HepG2 (cell line): ENCODE data around the gene SUCLG2. TPM values are rescaled to one million over a fixed set of nuclear protein-coding genes. Genes with fewer than 3 reads are reported as not detected.

Experiments
- ATAC-seq: fragments of 200-7000 bp; cut with Tn5 transposase; 3 replicates; pipeline ENCODE4 v1.9.1; 2020; ENCODE audit warnings: mild to moderate bottlenecking, moderate library complexity
- BruUV-seq: library from RNA; stranded (reverse); fragments of 400-500 nt; replicated peaks from 2 replicates; lab custom pipeline; 2021; lab: Mats Ljungman, UMichigan
- CTCF ChIA-PET: fragments of 300-600 bp; formaldehyde crosslinking; extraction: SDS; loops from one replicate; lab custom pipeline; 2021; ENCODE audit warnings: low total read pairs, inconsistent platforms, low intra/inter-chr PET ratio; lab: Yijun Ruan, JAX
- POLR2A ChIA-PET: fragments of 350-600 bp; sonication (Branson Sonifier 250); formaldehyde crosslinking; loops from one replicate; lab custom pipeline; 2020; ENCODE audit warnings: antibody characterized with exemption, inconsistent platforms; lab: Yijun Ruan, JAX
- DNase-seq: peaks from one replicate; pipeline ENCODE4 v3.0.0-alpha.2; 2015; ENCODE audit warnings: low spot score
- FAIRE-seq: peaks from 3 replicates; lab custom pipeline; 2011; peaks lifted over from hg19 to GRCh38; lab: Jason Lieb, UNC
- H2AFZ ChIP-seq: one replicate; pipeline ENCODE4 v1.6.1; 2011; ENCODE audit warnings: low read length, inconsistent platforms
- H3K27ac ChIP-seq: fragments of 300-600 bp; 3 replicates; pipeline ENCODE4 v1.8.0; 2011; ENCODE audit warnings: mixed run types, mild to moderate bottlenecking, mixed read lengths, low read length, inconsistent platforms; ENCODE audit not compliant: insufficient read depth; ENCODE audit errors: extremely low read length
- H3K27me3 ChIP-seq, 2 experiments: fragments of 200-600 bp in 1 of 2; 2 replicates in 1 of 2; 3 replicates in 1 of 2; pipeline versions ENCODE4 v1.6.0 to v1.8.0; 2011; ENCODE audit warnings: low read length in 2 of 2, mild to moderate bottlenecking in 2 of 2, moderate library complexity in 2 of 2, inconsistent platforms in 1 of 2; ENCODE audit not compliant: insufficient read depth in 2 of 2, control insufficient read depth in 1 of 2
- H3K36me3 ChIP-seq, 2 experiments: fragments of 200-600 bp in 1 of 2; replicated peaks in 1 of 2; 2 replicates in 1 of 2; 3 replicates in 1 of 2; pipeline versions ENCODE4 v1.5.1 to v1.8.0; 2011; ENCODE audit warnings: low read length in 2 of 2, inconsistent platforms in 1 of 2; ENCODE audit not compliant: insufficient read depth in 2 of 2, control insufficient read depth in 1 of 2
- H3K4me1 ChIP-seq: 2 replicates; pipeline ENCODE4 v1.5.1; 2012; ENCODE audit warnings: low read length, inconsistent platforms; ENCODE audit not compliant: insufficient read depth
- H3K4me2 ChIP-seq: 2 replicates; pipeline ENCODE4 v1.6.0; 2011; ENCODE audit warnings: low read depth, low read length, inconsistent platforms
- H3K4me3 ChIP-seq, 3 experiments: fragments of 200-600 bp in 1 of 3; sonication (generic), shearing (Covaris generic) in 1 of 3; replicated peaks in 1 of 3; 2 replicates each; pipeline ENCODE4 v1.5.1; 2011 to 2016; ENCODE audit warnings: low read length in 3 of 3, inconsistent platforms in 2 of 3, low read depth in 2 of 3, mild to moderate bottlenecking in 2 of 3, control low read depth in 1 of 3, mixed read lengths in 1 of 3; ENCODE audit not compliant: insufficient read depth in 1 of 3
- H3K79me2 ChIP-seq: one replicate; pipeline ENCODE4 v1.6.1; 2011; ENCODE audit warnings: low read length, inconsistent platforms; ENCODE audit not compliant: insufficient read depth
- H3K9ac ChIP-seq: 2 replicates; pipeline ENCODE4 v1.6.0; 2011; ENCODE audit warnings: mild to moderate bottlenecking, low read depth, low read length, inconsistent platforms; ENCODE audit not compliant: insufficient read depth
- H3K9me3 ChIP-seq: 2 replicates; pipeline ENCODE4 v1.5.1; 2012; ENCODE audit warnings: mild to moderate bottlenecking, low read length
- H4K20me1 ChIP-seq: 2 replicates; pipeline ENCODE4 v1.6.0; 2011; ENCODE audit warnings: inconsistent platforms, mild to moderate bottlenecking, low read length, moderate library complexity; ENCODE audit not compliant: insufficient read depth
- BRCA1 ChIP-seq: sonication (generic); formaldehyde crosslinking; IDR thresholded peaks from 2 replicates; pipeline ENCODE4 v1.4.0; 2020; ENCODE audit warnings: missing genetic modification reagents
- GRHL1 ChIP-seq: sonication (generic); formaldehyde crosslinking; conservative IDR thresholded peaks from 2 replicates; pipeline ENCODE4 v1.8.0; 2022; ENCODE audit warnings: missing genetic modification reagents
- HOMEZ ChIP-seq: IDR thresholded peaks from 2 replicates; pipeline ENCODE4 v1.6.1; 2016; ENCODE audit warnings: low read depth
- JDP2 ChIP-seq: sonication (generic); formaldehyde crosslinking; IDR thresholded peaks from 2 replicates; pipeline ENCODE4 v1.8.1; 2022; ENCODE audit warnings: missing genetic modification reagents, borderline replicate concordance
- NCOA2 ChIP-seq: sonication (generic); formaldehyde crosslinking; IDR thresholded peaks from 2 replicates; pipeline ENCODE4 v1.8.0; 2022; ENCODE audit warnings: inconsistent platforms
- SP1 ChIP-seq, 2 experiments: fragments of 450-650 bp in 1 of 2; sonication (generic) in 1 of 2; formaldehyde crosslinking in 1 of 2; IDR thresholded peaks; 2 replicates each; pipeline versions ENCODE4 v1.4.0 to v1.6.1; 2016 to 2020; ENCODE audit warnings: missing genetic modification reagents in 1 of 2
- ZBTB46 ChIP-seq: sonication (generic); formaldehyde crosslinking; IDR thresholded peaks from 2 replicates; pipeline ENCODE4 v1.4.0; 2020; ENCODE audit warnings: mild to moderate bottlenecking, missing genetic modification reagents, borderline replicate concordance
- ZNF224 ChIP-seq: sonication (generic); formaldehyde crosslinking; IDR thresholded peaks from 2 replicates; pipeline ENCODE4 v1.5.0; 2020; ENCODE audit warnings: mild to moderate bottlenecking, missing genetic modification reagents
- ZNF530 ChIP-seq: sonication (generic); formaldehyde crosslinking; IDR thresholded peaks from 2 replicates; pipeline ENCODE4 v1.5.0; 2020; ENCODE audit warnings: low read depth, mild to moderate bottlenecking, missing genetic modification reagents
- ZNF775 ChIP-seq: sonication (generic); formaldehyde crosslinking; IDR thresholded peaks from 2 replicates; pipeline ENCODE4 v1.4.0; 2020; ENCODE audit warnings: missing genetic modification reagents, mild to moderate bottlenecking, moderate library complexity, borderline replicate concordance
- WGBS: methylation state at CpG from one replicate; pipeline ENCODE4 v1.1.6; 2017; ENCODE audit warnings: low lambda C conversion rate; 5-methylcytosine and 5-hydroxymethylcytosine counted together
- in situ Hi-C: cut with HindIII; loops from 2 replicates; pipeline ENCODE4 v1.10.0; 2017; ENCODE audit warnings: low pct_unique_long_range_greater_than_20kb; ENCODE audit not compliant: extremely low pct_ligation_motif_present
- intact Hi-C: fragments of 100-400 bp; cut with micrococcal nuclease; formaldehyde crosslinking; loops from one replicate; pipeline ENCODE4 v1.10.0; 2022; ENCODE audit not compliant: unreplicated experiment
- polyA plus RNA-seq, 8 experiments: library from polyadenylated mRNA; depleted of rRNA in 3 of 8; stranded (reverse) in 7 of 8; unstranded in 1 of 8; fragments of >200 nt; fragmentation: Illumina TruSeq in 4 of 8; extraction: Trizol in 4 of 8; gene quantifications; 2 replicates each; pipeline versions ENCODE4 v1.2.1 to v1.2.3, GENCODE V29; 2011 to 2016; ENCODE audit warnings: low read depth in 4 of 8, missing spikeins in 1 of 8, mixed read lengths in 1 of 8; ENCODE audit not compliant: insufficient read depth in 1 of 8
- total RNA-seq, 5 experiments: library from RNA; depleted of rRNA; stranded (reverse); fragments of >200 nt; fragmentation: Illumina TruSeq; extraction: Trizol; gene quantifications; 2 replicates each; pipeline ENCODE4 v1.2.3, GENCODE V29; 2016; ENCODE audit warnings: low read depth in 1 of 5

SUCLG2 gene
- total and polyA plus RNA-seq, 2 of the 13 experiments (the other 11 are each of a cell fraction or from before 2014, with no cell fraction given): 21.4 to 64.9 TPM

- Histone ChIP-seq H3K9me3 (no peaks in the 10 kb centered on the region), H3K9ac (no peak overlapping the region), H3K79me2 (no peaks in the 10 kb centered on the region), H3K4me2 (no peak overlapping the region), H3K27ac (no peak overlapping the region), H4K20me1 (no peaks in the 10 kb centered on the region), H3K4me1 (peaks cover 35% of the 10 kb centered on the region), H3K36me3 (no peaks in the 10 kb centered on the region), H3K27me3 (no peaks in the 10 kb centered on the region), H3K4me3 (no peak overlapping the region), H2AFZ (no peak overlapping the region)
- intact Hi-C loops (no loop called here), in situ Hi-C loops (no loop called here)
- ChIA-PET POLR2A (no interaction called here), CTCF (no interaction called here)
- DNase-seq (peak; percentile 42), FAIRE-seq (no peak), ATAC-seq (peak; percentile 30; the same call in 2 of the 3 replicates)
- BruUV-seq: no TSS peak
- 64% methylated on average over 1 of the region's 2 CpGs for WGBS
- no peak for TF ChIP-seq NCOA2 (CRISPR knock-in tag)
- no peak for TF ChIP-seq JDP2 (CRISPR knock-in tag)
- no peak for TF ChIP-seq GRHL1 (CRISPR knock-in tag)
- TF ChIP-seq ZNF224 (CRISPR knock-in tag): no peak
- no peak for TF ChIP-seq SP1 (IDR thresholded peaks at IDR 0.05)
- TF ChIP-seq SP1 (CRISPR knock-in tag; IDR thresholded peaks at IDR 0.05): no peak
- no peak for TF ChIP-seq ZBTB46 (CRISPR knock-in tag)
- TF ChIP-seq ZNF775 (CRISPR knock-in tag): no peak
- no peak for TF ChIP-seq HOMEZ
- no peak for TF ChIP-seq BRCA1 (CRISPR knock-in tag)
- TF ChIP-seq ZNF530 (CRISPR knock-in tag): no peak
These were observed 325.1 kb downstream of the SUCLG2 start for GRCh38 chr3:67329358-67329757.
